Activated T-cell treated with anti-CD3 and anti-CD28 coated beads, Interleukin-2, amount 50 U/mL, for 24 hours (primary cell): ENCODE data around the gene ANXA11.
A peak's percentile ranks its signal among the peaks of the same experiment; 100 is the strongest.

Experiments
- DNase-seq: peaks from one replicate; pipeline ENCODE4 v3.0.0-alpha.2; 2020
- H3K27ac Mint-ChIP-seq: 2 replicates; pipeline ENCODE4 v1.8.0; 2020; ENCODE audit warnings: mild to moderate bottlenecking, mixed read lengths
- H3K27me3 Mint-ChIP-seq: 2 replicates; pipeline ENCODE4 v1.8.0; 2020; ENCODE audit warnings: mixed read lengths
- H3K36me3 Mint-ChIP-seq: 2 replicates; pipeline ENCODE4 v1.8.0; 2020; ENCODE audit warnings: low read depth, mixed read lengths
- H3K4me1 Mint-ChIP-seq: 2 replicates; pipeline ENCODE4 v1.8.0; 2020; ENCODE audit warnings: low read depth, mixed read lengths
- H3K4me3 Mint-ChIP-seq: 2 replicates; pipeline ENCODE4 v1.8.0; 2020; ENCODE audit warnings: mild to moderate bottlenecking, moderate library complexity, mixed read lengths
- H3K9me3 Mint-ChIP-seq: 2 replicates; pipeline ENCODE4 v1.8.0; 2020; ENCODE audit warnings: mixed read lengths

Gene ANXA11

GRCh38 chr10:80168679-80169380 lies 36.5 kb downstream of the ANXA11 start:
- Mint-ChIP-seq H3K9me3 (no peaks in the 10 kb centered on the region), H3K36me3 (peaks cover 91% of the 10 kb centered on the region), H3K27me3 (no peaks in the 10 kb centered on the region), H3K27ac (peak overlapping the region; percentile 60), H3K4me3 (no peak overlapping the region), H3K4me1 (peaks cover 20% of the 10 kb centered on the region)
- peak; percentile 45 for DNase-seq

GRCh38 chr10:80168162-80168511 lies 37.2 kb downstream of the ANXA11 start:
- peaks cover 15% of the 10 kb centered on the region for H3K4me1 Mint-ChIP-seq
- no peaks in the 10 kb centered on the region for H3K9me3 Mint-ChIP-seq
- peaks cover 92% of the 10 kb centered on the region for H3K36me3 Mint-ChIP-seq
- no peak for DNase-seq
- H3K27me3 Mint-ChIP-seq, result no peaks in the 10 kb centered on the region
- H3K4me3 Mint-ChIP-seq, result no peak overlapping the region
- peak overlapping the region; percentile 50 for H3K27ac Mint-ChIP-seq

GRCh38 chr10:80167471-80168161 lies 37.7 kb downstream of the ANXA11 start:
- H3K4me1 Mint-ChIP-seq, result peaks cover 13% of the 10 kb centered on the region
- H3K9me3 Mint-ChIP-seq, result no peaks in the 10 kb centered on the region
- peaks cover 92% of the 10 kb centered on the region for H3K36me3 Mint-ChIP-seq
- no peak overlapping the region for H3K4me3 Mint-ChIP-seq
- no peak for DNase-seq
- no peaks in the 10 kb centered on the region for H3K27me3 Mint-ChIP-seq
- peak overlapping the region; percentile 67 for H3K27ac Mint-ChIP-seq

GRCh38 chr10:80166581-80167470 lies 38.5 kb downstream of the ANXA11 start:
- H3K9me3 Mint-ChIP-seq, result no peaks in the 10 kb centered on the region
- peak overlapping the region; percentile 85 for H3K27ac Mint-ChIP-seq
- H3K4me1 Mint-ChIP-seq, result peaks cover 13% of the 10 kb centered on the region
- no peak overlapping the region for H3K4me3 Mint-ChIP-seq
- no peaks in the 10 kb centered on the region for H3K27me3 Mint-ChIP-seq
- no peak for DNase-seq
- peaks cover 92% of the 10 kb centered on the region for H3K36me3 Mint-ChIP-seq

GRCh38 chr10:80165173-80165572 lies 40.2 kb downstream of the ANXA11 start:
- H3K9me3 Mint-ChIP-seq, result no peaks in the 10 kb centered on the region
- DNase-seq, result no peak
- peaks cover 13% of the 10 kb centered on the region for H3K4me1 Mint-ChIP-seq
- H3K27me3 Mint-ChIP-seq, result no peaks in the 10 kb centered on the region
- H3K36me3 Mint-ChIP-seq, result peaks cover 93% of the 10 kb centered on the region
- H3K4me3 Mint-ChIP-seq, result no peak overlapping the region
- H3K27ac Mint-ChIP-seq, result peak overlapping the region; percentile 85

GRCh38 chr10:80164596-80164995 lies 40.7 kb downstream of the ANXA11 start:
- H3K36me3 Mint-ChIP-seq, result peaks cover 93% of the 10 kb centered on the region
- no peaks in the 10 kb centered on the region for H3K27me3 Mint-ChIP-seq
- no peak overlapping the region for H3K4me3 Mint-ChIP-seq
- peaks cover 9% of the 10 kb centered on the region for H3K4me1 Mint-ChIP-seq
- peak overlapping the region; percentile 74 for H3K27ac Mint-ChIP-seq
- no peak for DNase-seq
- no peaks in the 10 kb centered on the region for H3K9me3 Mint-ChIP-seq

- Mint-ChIP-seq H3K27me3 (no peaks in the 10 kb centered on the region), H3K4me1 (peaks cover 9% of the 10 kb centered on the region), H3K9me3 (no peaks in the 10 kb centered on the region), H3K36me3 (peaks cover 96% of the 10 kb centered on the region), H3K4me3 (no peak overlapping the region), H3K27ac (peak overlapping the region; percentile 74)
- DNase-seq, result no peak
Observed at GRCh38 chr10:80163741-80164341, 41.5 kb downstream of the ANXA11 start.

- DNase-seq, result no peak
- peaks cover 100% of the 10 kb centered on the region for H3K36me3 Mint-ChIP-seq
- peak overlapping the region; percentile 85 for H3K27ac Mint-ChIP-seq
- H3K4me1 Mint-ChIP-seq, result peaks cover 9% of the 10 kb centered on the region
- no peak overlapping the region for H3K4me3 Mint-ChIP-seq
- no peaks in the 10 kb centered on the region for H3K9me3 Mint-ChIP-seq
- no peaks in the 10 kb centered on the region for H3K27me3 Mint-ChIP-seq
Observed at GRCh38 chr10:80161321-80162083, 43.8 kb downstream of the ANXA11 start.

- peak overlapping the region; percentile 85 for H3K27ac Mint-ChIP-seq
- no peak for DNase-seq
- peaks cover 100% of the 10 kb centered on the region for H3K36me3 Mint-ChIP-seq
- no peak overlapping the region for H3K4me3 Mint-ChIP-seq
- H3K27me3 Mint-ChIP-seq, result no peaks in the 10 kb centered on the region
- peaks cover 8% of the 10 kb centered on the region for H3K4me1 Mint-ChIP-seq
- H3K9me3 Mint-ChIP-seq, result no peaks in the 10 kb centered on the region
Observed at GRCh38 chr10:80160361-80161320, 44.7 kb downstream of the ANXA11 start.

- no peaks in the 10 kb centered on the region for H3K9me3 Mint-ChIP-seq
- peak overlapping the region; percentile 75 for H3K27ac Mint-ChIP-seq
- H3K4me3 Mint-ChIP-seq, result no peak overlapping the region
- peaks cover 14% of the 10 kb centered on the region for H3K4me1 Mint-ChIP-seq
- H3K36me3 Mint-ChIP-seq, result peaks cover 100% of the 10 kb centered on the region
- no peak for DNase-seq
- H3K27me3 Mint-ChIP-seq, result no peaks in the 10 kb centered on the region
Observed at GRCh38 chr10:80159166-80159873, 46.0 kb downstream of the ANXA11 start.

GRCh38 chr10:80158598-80159127 lies 46.7 kb downstream of the ANXA11 start:
- Mint-ChIP-seq H3K27ac (peak overlapping the region; percentile 1), H3K36me3 (peaks cover 100% of the 10 kb centered on the region), H3K27me3 (no peaks in the 10 kb centered on the region), H3K9me3 (no peaks in the 10 kb centered on the region), H3K4me1 (peaks cover 14% of the 10 kb centered on the region), H3K4me3 (no peak overlapping the region)
- no peak for DNase-seq

- Mint-ChIP-seq H3K9me3 (no peaks in the 10 kb centered on the region), H3K27ac (peak overlapping the region; percentile 1)
Observed at GRCh38 chr10:80158126-80158525, 47.2 kb downstream of the ANXA11 start.

More at GRCh38 chr10:80158126-80158525, 47.2 kb downstream of the ANXA11 start:
- H3K4me1 Mint-ChIP-seq, result peaks cover 15% of the 10 kb centered on the region
- no peaks in the 10 kb centered on the region for H3K27me3 Mint-ChIP-seq
- peaks cover 100% of the 10 kb centered on the region for H3K36me3 Mint-ChIP-seq
- H3K4me3 Mint-ChIP-seq, result no peak overlapping the region
- no peak for DNase-seq
